ENCODE results near the gene MDH1B.
"Not testable (repeated sequence)": the region's sequence is repeated elsewhere in the genome, so short reads cannot be mapped to it uniquely, and the experiment has no call there.

MDH1B gene

DNA sequence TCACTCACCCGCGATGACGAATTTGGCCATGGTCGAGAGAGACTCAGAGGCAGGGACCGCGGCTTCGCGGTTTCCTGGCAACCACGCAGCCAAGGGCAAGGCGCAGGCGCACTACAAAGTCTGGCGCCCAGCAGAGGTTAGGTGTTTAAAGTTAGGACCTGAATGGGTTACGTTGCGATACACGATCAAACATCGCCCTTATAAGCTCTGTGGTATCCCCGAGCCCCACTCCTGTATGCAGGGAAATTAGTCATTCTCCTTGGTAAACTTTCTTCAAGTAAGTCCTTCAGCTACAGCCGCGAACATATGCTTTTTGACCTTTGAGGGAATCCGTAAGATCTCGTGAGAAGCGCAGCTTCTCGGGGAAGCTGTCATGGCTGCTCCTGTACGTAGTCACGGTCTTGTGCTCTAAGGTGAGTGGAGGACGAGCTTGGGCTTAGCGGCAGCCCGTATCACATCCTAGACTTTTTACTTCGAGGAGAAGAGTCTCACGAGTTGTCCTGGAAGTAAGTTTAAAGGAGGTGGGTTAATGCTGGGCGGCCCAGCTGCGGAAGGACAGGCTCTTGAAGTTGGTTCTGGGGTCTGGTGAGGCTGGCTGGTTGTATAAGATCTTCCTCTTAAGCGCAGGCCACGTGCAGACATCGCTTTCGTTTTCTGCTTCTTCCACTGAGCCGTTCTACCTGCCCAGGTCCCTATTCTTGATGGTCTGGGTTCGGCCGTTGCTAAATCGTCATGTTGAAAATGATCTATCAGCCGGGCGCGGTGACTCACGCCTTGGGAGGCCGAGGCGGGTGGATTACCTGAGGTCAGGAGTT, at the start of gene MDH1B, which contains the start of gene FASTKD2:
Gene MDH1B, minus strand, starts transcription at position 87 of the 815 bp plus-strand sequence. Its CDS starts 57 bp downstream, at position 30.
Gene FASTKD2, plus strand, starts transcription at position 365 of the 815 bp plus-strand sequence. CDS start 1,088 bp downstream, outside the sequence.
- peak; percentile 76 for DNase-seq (ENCODE audit: low read depth)

DNA sequence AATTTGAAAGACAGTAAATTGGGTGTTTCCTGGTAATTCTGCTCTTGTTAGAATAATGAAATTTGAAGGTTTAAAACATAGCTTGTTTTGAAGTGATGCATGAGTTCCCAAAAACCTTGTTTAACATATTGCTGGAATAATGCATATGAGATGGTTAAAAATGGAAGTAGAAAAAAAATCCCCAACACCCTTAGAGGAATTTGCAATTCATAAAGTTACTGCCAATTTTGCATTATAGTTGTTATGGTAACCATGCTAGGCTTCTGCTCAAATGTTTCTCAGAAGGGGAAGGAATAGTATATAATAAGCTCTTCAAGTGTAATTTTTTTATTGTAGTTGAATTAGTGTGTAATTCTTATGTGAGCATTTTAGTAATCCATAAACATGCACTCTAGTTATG, 49.4 kb upstream of the MDH1B start:
- DNase-seq (ENCODE audit: low read depth): no peak

DNA sequence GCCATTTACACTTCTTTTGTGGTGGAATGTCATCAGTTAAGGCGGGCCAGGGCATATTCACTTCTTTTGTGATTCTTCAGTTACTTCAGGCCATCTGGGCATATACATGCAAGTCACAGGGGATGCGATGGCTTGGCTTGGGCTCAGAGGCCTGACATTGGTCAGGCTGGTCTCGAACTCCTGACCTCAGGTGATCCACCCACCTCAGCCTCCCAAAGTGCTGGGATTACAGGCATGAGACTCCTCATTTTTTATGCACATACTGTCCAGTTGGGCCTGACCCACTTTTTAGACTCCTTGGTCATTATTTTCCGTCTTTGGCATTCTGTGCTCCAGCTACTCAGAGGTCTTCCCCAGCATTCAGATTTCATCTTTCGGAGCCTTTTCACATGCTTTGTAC, 47.3 kb upstream of the MDH1B start:
- DNase-seq (ENCODE audit: low read depth): not testable (repeated sequence)

DNA sequence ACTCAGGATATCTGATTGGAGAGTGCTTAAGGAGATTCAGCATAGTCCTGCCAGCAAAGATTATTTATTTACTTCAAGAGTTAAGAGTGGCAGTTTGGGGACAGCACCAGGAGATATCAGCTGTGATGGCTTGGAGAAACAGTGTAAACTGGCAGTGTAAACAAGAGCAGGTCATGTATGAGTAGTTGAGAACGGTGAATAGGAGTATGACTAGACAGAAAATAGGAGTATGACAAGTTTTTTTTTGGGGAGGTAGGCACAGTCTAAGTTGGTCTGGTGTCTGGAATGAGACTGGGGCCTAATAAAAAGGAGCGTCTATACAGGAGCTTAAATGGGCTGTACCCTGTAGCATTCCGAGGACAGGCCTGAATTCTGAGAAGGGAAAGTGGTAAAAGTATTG, 42.5 kb upstream of the MDH1B start:
- not testable (repeated sequence) for DNase-seq (ENCODE audit: low read depth)

DNA sequence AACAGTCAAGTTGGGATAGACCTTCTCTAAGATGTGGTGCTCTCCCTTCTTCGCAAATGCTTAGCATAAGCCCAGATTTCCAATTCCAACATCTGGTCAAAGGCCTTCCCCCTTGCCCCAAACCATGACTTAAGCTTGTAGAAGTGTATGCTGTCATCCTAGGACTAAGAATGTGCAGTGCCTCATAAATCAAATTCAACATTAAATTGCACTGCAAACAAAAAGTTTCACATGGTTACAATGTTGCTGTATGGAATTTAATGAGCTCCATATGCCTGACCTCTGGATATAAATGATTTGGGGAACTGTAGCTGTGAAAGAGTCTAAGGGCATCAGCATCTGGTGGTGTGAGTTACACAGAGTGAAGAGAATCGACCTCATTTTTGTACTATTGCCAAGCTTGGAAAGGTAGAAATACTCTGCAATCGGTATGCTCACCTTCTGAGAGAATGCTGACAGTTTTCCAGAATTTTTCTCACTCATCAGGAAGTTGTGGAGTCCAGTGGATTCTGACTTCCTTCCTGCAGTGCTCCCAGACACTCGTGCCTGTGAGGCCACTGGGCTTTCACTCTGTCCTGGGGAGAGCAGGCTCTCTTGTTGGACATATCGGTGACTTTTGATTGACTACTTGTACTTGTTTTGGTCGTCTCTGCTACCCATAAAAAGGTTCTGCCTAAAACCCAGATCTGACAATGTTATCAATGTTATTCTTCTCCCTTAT, 40.9 kb upstream of the MDH1B start:
- DNase-seq (ENCODE audit: low read depth): no peak

DNA sequence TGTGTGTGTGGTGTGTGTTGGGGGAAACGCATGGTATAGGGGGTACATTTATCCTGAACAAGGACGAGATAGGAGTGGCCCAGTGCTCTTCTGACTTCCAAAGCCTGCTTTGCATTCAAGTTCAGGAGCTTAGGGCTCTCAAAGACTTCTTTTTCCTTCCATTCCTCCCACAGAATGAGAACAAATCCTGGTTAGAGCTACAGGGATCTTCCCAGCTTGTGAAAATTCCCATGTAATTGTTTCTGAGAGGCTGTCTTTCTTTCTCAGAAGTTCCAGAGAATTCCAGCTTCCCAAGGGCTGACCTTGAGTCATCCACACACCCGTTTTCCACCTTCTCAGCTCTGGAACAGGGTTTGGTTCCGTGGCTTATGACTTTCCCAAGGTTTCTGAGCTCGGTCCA, 39.2 kb upstream of the MDH1B start:
- DNase-seq (ENCODE audit: low read depth): no peak

DNA sequence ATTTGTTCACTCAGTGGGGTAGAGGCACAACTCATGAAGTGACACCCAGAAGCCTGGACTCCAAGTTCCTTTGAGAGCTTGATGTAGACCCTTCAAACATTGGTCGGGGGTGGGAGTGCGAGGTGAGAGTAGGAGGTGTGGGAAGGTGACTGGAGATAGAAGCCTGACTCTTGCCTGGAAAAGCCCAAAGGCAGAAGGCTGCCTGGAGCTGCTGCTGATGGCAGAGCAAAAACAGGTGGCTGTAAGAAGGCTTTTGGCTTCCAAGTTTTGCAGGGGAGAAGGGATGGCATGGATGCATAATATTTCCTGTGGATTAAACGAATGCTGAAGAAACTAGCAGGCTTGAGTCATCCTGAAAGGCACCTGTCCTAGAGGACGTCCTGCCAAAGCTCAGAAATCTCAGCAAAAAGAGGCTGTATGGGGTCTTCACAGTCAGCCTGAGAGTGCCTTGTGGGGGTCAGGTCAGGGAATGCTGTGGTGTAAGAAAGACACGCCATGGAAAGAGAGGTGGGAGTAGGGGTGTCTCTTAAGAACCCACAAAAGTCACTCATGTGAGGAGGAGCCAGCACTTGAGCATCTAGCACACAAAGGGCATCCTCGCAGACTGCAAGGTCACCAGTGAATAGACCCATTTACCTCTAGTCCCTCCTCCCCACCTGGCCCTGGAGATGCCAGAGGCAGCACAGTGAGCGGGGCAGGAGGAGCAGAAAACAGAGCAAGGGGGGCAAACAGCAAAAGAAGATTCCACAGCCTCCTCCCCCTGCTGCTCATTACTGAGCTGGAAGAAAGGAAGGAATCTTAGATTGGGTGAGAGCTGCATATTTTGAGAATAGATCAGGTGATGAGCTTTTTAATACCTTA, 37.8 kb upstream of the MDH1B start:
- DNase-seq (ENCODE audit: low read depth): no peak

DNA sequence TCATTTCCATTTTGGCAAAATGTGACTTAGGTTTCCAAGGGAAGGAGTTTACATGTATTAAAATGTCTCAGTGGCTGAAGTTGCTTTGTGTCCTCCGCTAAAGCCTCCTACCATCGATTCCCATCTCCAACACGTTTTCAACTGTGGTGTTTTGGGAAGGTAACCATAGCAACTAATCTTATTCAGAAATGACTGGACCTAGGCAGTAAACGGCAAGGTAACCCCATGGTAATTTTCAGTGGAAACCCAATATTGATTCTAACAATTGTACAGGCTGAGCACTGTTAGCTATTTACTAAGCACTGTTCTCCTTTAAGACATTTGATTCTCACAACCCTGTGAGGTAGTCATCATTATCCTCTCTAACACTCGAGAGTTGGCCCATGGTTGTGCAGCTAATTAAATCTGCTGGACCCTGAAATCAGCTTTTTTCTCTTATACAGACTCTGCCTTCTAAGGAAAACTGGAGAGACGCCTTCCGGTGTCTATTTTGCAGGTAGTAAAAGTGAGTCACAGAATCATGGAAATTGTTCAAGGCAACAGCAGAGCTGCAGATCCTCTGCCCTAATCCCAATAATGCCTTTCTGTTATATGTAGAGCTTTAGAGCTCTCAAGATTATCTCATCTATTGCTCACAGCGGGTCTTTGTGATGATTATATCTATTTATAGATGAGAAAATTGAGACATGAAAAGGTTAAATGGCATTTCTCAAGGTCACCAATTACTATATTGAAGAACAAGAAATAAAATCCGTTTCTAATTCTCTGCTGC, 36.5 kb upstream of the MDH1B start:
- no peak for DNase-seq (ENCODE audit: low read depth)

DNA sequence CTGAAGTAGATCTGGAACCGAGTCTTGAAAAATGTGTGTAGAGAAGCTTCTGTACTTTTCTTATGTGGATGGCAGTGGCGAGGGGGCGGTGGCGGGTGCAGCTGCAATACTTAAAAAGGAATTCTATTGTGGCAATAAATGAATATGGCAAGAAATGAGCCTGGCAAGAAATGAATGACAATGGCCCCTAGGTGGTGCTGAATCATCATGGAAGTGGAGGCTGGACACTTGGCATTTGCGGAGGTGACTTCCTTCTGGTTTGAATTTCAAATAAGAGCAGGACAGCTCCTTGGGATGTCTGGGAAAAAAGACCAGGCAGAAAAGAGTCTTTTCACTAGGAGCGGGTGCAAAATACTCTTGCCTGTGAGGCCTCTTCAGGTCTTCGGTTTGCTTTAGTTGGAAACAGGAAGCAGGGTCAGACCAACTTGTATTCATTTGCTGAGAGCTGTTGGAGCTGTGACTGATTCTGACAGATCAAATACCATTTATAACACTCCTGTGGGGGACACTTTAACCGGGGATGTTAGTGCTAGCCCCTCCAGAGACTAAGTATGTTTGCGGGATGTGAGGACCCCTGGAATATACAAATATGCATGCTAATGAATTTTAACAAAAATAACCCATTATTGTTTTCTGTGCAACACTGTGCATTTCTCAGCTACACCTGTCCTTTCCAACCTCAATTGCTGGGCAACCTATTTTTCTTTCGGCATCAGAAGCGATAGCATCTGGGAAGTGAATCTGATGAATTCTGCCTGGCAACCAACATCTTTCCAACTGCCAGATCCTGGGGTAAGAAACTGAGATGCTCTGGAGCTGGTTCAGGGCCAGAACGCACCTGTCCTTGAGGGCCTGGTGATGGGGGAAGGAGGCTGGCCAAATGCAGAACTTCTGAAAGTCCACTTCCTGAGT, 35.6 kb upstream of the MDH1B start:
- DNase-seq (ENCODE audit: low read depth): no peak

DNA sequence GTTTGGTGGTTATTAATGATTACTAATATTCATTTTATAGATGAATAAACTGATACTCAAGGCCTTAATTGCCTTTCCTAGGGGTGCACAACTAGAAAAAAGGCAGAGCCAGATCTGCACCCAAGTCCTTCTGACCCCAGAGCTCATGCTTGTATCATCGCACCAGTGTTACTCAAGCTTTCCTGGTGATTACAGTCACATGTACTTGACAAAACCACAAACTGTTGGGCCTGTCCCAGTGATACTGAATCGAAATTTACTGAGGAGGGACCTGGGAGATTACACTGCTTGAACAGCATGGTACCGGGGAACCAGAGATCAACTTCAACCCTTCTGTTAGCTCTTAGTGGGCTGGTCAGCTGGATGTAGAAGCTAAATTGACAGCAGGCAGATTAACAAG, 34.0 kb upstream of the MDH1B start:
- no peak for DNase-seq (ENCODE audit: low read depth)

DNA sequence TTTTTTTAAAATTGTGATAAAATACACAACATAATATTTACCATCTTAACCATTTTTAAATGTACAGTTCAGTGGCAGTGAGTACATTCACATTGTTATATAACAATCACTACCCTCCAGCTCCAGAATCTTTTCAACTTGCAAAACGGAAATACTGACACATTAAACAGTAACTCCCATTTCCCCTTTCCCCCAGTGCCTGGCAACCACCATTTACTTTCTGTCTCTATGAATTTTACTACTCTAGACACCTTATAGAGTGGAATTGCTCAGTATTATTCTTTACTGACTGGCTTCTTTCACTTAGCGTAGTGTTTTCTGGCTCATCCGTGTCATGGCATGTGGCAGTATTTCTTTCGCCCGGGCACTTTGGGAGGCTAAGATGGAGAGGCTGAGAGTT, 32.9 kb upstream of the MDH1B start:
- no peak for DNase-seq (ENCODE audit: low read depth)

DNA sequence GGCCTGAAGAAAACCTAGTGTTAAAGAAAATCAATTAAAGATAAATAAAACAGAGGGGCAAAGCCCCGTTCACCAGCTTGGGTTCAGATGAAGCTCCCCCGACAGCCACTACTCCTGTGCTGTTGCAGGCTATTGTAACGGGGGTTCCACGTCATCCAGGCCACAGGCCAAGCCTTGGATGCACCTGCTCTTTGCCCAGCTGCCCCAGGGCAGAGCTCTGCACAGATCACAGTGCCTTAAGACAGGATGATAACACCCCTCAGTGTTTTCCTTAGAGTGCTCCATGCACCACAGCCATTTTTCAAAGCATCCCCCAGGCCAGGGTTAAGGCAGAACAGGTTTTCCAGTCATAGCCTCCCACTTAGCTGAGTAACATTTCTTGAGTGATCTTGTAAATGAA, 32.2 kb upstream of the MDH1B start:
- no peak for DNase-seq (ENCODE audit: low read depth)

DNA sequence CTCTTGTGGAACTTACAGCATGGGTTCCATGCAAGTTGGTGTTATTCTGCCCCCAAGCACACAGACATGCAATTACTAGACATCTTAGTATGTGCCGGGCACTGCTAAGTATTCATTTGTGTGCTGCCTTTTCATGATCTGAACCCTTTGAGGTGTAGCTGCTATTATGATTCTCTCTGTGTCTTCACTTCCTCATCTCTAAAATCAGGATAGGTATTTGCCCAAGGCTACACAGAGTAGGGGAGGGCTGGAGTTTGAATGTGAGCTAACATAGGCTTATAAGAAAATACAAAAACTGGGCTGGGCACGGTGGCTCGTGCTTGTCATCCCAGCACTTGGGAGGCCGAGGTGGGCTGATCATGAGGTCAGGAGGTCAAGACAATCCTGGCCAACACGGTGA, 27.5 kb upstream of the MDH1B start:
- DNase-seq (ENCODE audit: low read depth): no peak

DNA sequence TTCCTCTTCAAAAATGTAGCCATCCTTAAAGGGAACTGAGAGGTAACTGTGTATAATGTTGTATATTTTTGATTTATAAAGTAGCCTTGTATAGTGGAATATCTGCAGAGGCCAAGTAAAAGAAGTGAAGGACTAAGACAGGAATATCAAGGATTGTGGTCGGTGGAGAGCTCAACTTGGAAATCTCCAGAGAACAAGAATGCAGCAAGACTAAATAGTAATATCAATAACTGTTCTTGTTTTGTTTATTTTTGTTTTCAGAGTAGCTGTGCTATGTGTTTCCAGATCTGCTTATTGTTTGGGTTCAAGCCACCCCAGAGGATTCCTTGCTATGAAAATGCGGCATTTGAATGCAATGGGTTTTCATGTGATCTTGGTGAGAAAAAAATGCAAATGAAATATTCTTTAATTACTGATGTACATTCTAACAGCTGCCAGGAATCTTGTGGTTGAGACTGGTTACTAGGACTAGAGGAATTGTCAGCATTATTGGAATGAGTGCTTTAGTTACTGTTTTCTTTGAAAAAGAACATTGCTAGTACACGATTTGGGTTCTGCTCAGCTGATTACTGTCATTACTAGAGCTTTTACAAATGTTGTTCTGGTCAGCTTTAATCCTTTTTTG, 25.3 kb upstream of the MDH1B start:
- DNase-seq (ENCODE audit: low read depth): no peak

DNA sequence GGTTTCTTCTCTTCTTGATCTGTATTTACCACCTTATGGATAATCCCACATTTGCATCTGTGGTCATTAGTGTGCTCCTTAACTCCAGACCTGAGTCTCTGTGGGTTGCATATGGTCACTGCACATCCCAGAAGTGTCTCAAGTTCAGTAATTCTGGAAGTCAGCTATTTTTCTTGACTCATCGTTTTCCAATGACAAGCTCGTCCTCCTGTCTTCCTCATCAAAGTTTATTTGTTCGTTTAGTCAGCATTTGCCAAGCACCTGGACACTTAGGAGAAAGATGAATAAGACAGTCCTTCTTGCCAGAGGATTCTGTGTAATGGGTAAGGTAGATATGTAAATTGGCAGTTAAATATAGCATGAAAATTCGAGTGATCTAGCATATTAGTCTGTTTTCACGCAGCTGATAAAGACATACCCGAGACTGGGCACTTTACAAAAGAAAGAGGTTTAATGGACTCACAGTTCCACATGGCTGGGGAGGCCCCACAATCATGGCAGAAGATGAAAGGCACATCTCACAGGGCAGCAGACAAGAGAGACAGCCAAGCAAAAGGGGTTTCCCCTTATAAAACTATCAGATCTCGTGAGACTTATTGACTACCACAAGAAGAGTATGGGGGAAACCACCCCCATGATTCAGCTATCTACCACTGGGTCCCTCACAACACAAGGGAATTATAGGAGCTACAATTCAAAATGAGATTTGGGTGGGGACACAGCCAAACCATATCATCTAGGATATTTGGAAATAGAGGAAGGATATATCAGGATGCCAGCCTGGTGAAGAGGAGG, 19.6 kb upstream of the MDH1B start:
- no peak for DNase-seq (ENCODE audit: low read depth)

DNA sequence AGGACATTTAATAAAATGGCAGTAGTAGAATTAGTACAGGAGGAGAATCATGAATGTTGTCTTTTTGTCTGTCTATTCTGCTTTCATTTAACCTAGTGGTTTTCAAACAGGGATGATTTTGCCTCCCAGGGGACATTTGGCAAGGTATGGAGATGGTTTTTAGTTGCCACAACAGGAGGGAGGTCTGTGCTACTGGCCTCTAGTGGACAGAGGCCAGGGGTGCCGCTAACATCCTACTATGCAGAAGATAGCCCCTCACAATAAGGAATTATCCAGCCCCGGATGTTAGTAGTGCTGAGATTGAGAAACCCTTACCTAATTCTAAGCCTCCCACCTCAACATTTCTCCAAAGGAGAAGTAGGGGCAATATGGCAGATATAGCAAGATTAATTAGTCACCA, 18.6 kb upstream of the MDH1B start:
- no peak for DNase-seq (ENCODE audit: low read depth)

DNA sequence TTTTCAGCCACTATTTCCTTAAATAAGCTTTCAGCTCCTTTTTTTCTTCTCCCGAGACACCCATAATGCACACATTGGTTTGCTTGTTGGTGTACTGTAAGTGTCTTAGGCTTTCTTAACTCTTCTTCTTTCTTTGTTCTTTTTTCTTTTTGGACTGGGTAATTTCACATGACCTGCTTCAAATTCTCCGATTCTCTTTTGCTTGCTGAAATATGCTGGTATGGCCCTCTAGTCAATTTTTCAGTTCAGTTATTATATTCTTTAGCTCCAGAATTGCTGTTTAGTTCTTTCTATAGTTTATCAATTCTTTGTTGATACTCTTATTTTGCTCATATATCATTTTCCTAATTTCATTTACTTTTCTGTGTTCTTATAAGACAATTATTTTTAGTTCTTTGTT, 15.5 kb upstream of the MDH1B start:
- no peak for DNase-seq (ENCODE audit: low read depth)

DNA sequence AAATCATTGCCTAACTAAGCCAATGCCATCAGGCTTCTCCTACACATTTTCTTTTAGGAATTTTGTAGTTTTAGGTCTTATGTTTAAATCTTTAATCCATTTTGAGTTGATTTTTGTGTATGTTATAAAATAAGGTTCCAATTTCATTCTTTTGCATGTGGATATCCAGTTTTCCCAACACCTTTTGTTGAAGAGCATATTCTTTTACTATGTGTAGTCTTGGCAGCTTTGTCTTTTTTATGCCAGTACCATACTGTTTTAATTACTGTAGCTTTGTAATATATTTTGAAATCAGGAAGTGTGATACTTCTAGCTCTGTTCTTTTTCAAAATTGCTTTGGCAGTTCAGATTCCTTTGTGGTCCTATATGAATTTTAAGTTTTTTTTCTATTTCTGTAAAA, 11.3 kb upstream of the MDH1B start:
- no peak for DNase-seq (ENCODE audit: low read depth)

DNA sequence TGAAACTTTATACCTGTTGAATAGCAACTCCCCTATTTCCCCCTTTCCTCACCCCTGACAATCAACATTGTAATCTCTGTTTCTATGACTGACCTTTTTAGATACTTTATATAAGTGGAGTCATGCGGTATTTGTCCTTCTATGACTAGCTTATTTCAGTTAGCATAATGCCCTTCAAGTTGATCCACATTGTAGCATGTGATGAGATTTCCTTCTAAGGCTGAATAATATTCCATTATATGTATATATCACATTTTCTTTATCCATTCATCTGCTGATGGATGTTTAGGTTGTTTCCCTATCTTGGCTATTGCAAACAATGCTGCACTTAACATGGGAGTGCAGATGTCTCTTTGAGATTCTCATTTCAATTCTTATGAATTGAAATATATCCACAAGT, 9.7 kb upstream of the MDH1B start:
- no peak for DNase-seq (ENCODE audit: low read depth)

Data from T-helper 22 cell (primary cell).